NB4 (cell line): ENCODE results near the gene TCF4.

Experiments
- MYC ChIP-seq: IDR thresholded peaks from 2 replicates; pipeline ENCODE4 v1.6.1; 2011; ENCODE audit warnings: low read depth, low read length
- POLR2A ChIP-seq: IDR thresholded peaks from 2 replicates; pipeline ENCODE4 v1.6.1; 2011; ENCODE audit warnings: mild to moderate bottlenecking; ENCODE audit not compliant: insufficient read length; ENCODE audit errors: extremely low read depth
- TF ChIP-seq, protein P1 (sequence below): IDR thresholded peaks from one replicate; pipeline ENCODE4 v1.5.1; 2012; ENCODE audit warnings: low read depth, low read length
- TF ChIP-seq, protein P2 (sequence below): IDR thresholded peaks from 2 replicates; pipeline ENCODE4 v1.6.1; 2011; ENCODE audit warnings: low read depth, low read length

DNA sequence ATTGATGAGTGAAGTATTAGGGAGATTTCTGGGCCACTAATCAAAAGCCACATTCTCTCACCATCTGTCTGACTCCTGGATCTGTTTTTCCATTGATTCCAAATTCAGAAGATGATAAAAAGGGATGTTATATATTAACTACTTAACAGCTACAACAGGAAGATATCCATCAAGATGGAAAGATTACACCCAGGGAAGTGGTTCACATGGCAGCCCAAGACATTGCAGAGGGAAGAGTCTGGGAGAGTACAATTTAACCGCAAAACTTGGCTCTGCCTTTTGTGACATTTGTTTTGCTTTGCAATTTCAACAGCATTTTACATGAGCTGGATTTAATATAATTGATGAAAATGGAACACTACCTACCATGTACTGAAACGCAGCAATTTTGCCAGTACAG lies 22.5 kb upstream of the TCF4 start:
- no peak for TF ChIP-seq POLR2A
- TF ChIP-seq, protein P1, sequence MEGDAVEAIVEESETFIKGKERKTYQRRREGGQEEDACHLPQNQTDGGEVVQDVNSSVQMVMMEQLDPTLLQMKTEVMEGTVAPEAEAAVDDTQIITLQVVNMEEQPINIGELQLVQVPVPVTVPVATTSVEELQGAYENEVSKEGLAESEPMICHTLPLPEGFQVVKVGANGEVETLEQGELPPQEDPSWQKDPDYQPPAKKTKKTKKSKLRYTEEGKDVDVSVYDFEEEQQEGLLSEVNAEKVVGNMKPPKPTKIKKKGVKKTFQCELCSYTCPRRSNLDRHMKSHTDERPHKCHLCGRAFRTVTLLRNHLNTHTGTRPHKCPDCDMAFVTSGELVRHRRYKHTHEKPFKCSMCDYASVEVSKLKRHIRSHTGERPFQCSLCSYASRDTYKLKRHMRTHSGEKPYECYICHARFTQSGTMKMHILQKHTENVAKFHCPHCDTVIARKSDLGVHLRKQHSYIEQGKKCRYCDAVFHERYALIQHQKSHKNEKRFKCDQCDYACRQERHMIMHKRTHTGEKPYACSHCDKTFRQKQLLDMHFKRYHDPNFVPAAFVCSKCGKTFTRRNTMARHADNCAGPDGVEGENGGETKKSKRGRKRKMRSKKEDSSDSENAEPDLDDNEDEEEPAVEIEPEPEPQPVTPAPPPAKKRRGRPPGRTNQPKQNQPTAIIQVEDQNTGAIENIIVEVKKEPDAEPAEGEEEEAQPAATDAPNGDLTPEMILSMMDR = no peak
- TF ChIP-seq, protein P2, sequence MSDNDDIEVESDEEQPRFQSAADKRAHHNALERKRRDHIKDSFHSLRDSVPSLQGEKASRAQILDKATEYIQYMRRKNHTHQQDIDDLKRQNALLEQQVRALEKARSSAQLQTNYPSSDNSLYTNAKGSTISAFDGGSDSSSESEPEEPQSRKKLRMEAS = no peak
- TF ChIP-seq MYC = no peak
